Measurements from ENCODE around the gene CILP2.

- TF ChIP-seq CTCF (IDR thresholded peaks at IDR 0.05), result no peak
- TF ChIP-seq POLR2A (IDR thresholded peaks at IDR 0.05), result no peak
These were observed 33.2 kb downstream of the CILP2 start for GRCh38 chr19:19571071-19571786.

All from lower leg skin (tissue), 3 donors.